ENCODE data around the gene PI4KB.
"Not testable (repeated sequence)": the region's sequence is repeated elsewhere in the genome, so short reads cannot be mapped to it uniquely, and the experiment has no call there.

Gene PI4KB

DNA sequence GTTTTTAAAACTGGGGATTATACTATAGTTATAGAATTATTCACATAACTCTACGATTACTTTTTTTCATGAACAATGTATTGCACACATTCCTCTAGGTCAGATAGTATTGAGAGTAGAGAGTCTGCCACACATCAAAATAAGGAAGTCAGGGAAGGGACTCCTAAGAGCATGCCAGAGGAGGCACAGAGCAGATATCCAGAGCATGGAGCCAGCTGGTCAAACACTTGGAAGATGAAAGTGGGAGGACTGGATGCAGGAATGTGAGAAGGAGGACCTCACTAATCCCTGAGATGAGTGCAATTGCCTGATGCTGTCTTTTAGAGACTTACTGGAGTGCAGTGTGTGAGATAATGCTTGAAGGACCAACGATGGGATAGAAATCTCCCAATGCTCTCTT, 29.5 kb upstream of the PI4KB start:
- TF ChIP-seq, protein P1, sequence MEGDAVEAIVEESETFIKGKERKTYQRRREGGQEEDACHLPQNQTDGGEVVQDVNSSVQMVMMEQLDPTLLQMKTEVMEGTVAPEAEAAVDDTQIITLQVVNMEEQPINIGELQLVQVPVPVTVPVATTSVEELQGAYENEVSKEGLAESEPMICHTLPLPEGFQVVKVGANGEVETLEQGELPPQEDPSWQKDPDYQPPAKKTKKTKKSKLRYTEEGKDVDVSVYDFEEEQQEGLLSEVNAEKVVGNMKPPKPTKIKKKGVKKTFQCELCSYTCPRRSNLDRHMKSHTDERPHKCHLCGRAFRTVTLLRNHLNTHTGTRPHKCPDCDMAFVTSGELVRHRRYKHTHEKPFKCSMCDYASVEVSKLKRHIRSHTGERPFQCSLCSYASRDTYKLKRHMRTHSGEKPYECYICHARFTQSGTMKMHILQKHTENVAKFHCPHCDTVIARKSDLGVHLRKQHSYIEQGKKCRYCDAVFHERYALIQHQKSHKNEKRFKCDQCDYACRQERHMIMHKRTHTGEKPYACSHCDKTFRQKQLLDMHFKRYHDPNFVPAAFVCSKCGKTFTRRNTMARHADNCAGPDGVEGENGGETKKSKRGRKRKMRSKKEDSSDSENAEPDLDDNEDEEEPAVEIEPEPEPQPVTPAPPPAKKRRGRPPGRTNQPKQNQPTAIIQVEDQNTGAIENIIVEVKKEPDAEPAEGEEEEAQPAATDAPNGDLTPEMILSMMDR (IDR thresholded peaks at IDR 0.05; ENCODE audit: low read depth, low read length), result no peak
- no peak overlapping the region for H3K4me3 ChIP-seq (ENCODE audit: low read depth, low read length)

DNA sequence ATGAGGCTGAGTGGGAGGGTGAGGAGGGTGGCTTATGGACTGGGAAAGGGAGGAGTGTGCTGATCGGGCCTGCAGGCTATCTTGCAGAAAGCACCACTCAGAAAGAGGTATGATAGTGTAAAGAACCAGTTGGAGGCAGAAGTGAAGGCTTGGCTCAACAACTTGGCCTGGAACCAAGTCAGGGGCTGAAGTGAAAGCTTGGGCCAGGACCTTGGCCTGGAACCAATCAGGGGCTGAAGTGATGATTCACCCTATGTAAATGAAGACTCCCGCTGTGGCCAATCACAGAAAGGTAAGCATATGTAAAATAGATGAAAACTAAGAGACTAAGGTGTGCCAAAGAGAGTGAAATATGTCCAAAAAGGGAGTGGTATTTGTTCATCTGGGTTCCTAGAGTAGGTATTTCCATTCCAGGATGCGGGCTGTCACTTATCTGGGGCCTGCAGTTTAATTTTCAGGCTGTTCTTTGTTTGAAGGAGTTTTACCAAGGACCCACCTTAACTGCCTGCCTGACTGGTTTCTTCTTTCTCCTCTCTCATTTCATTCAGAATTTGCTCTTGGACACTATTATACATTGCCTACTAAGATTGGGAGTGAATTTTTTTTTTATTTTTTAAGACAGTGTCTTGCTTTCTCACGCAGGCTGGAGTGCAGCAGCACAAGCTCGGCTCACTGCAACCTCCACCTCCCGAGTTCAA, 25.0 kb upstream of the PI4KB start:
- no peak overlapping the region for H3K4me3 ChIP-seq (ENCODE audit: low read depth, low read length)

DNA sequence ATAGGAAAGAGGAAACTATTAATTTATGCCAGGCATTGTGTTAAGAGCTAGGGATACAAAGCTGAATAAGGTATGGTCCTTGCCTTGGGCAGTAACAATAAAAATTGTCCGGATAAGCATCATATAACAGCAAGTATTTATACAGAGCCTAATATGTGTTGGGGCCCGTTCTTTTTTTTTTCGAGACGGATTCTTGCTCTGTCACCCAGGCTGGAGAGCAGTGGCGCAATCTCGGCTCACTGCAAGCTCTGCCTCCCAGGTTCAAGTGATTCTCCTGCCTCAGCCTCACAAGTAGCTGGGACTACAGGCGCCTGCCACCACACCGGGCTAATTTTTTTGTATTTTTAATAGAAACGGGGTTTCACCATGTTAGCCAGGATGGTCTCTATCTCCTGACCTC, 23.1 kb upstream of the PI4KB start:
- H3K4me3 ChIP-seq (ENCODE audit: low read depth, low read length), result not testable (repeated sequence)

More for the DNA sequence above, 25.0 kb upstream of the PI4KB start:
- TF ChIP-seq, protein P1 (IDR thresholded peaks at IDR 0.05; ENCODE audit: low read depth, low read length), result no peak

DNA sequence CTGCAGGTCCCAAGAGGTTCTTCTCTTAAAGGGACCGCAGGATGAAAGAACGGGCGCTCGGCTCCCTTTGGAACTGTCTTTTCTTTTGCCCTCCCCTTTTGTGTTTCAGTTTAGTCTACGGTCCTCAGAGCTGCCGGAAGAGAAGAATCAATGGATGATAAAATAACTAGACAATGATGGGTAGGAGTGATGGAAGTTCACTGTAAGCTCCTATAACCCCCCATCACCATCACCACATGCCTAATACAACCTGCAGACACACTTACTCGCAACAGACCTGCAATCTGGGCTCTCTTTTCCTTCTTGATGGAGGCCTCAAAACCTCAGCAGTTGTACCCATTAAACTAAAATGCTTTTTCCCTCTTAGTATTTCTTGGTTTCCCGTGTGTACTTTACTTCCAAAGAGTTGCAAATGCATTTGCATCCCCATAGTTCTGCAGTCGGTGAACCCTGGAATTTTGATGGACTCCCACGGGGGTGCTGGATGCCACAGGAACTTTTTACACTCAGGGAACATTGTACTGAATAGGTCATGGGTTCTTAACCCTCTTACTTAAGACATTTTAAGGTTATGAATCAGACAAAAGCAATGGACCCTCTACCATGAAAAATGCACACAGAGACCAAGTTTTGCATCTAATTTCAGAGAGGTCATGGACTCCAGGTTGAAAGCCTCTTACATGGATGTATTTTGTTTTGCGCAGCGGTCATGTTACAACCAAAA, 20.5 kb upstream of the PI4KB start:
- peak overlapping the region; percentile 83 for H3K4me3 ChIP-seq (ENCODE audit: low read depth, low read length)

DNA sequence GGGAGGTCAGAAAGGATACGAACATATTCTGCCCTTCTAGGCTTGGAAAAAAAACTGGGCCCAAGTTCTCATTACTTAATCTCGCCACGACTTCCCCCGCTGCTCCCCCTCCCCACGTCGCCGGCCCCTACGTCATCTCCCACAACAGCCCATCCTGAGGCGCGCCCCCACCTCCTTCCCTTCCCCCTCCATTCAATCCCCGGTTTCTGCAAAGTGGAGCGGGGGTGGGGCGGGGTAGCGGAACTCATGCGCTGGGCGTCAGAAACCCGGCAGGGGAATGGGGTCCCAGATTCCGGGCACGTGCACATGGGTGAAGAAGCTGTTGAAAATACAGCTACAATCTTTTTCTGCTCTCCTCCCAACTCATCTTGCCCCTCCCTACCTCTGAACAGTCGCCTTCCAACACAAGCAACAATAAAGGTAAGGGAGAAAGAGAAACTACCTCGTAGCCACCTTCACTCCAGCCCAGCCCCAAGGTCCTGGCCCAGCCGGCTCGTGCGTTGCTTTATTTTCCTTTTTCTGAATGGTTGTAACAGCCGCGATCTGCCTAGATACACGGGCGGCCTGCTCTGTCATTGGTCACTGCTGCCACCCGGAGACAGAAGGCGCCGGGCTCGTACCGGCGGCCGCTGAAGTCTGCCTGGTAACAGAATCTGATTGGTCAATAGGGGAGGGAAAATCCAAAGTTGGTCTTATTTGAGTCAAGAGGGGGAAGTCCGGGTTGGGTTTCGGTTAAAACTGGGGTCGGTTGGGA, 19.7 kb upstream of the PI4KB start, which contains the start of gene RFX5:
Gene RFX5 (minus strand): TSS at position 484 of the 754 bp plus-strand sequence. CDS start 932 bp downstream, outside the sequence.
- peak within 1 kb of the TSS; percentile 83 for H3K4me3 ChIP-seq (ENCODE audit: low read depth, low read length)
- TF ChIP-seq, protein P1 (IDR thresholded peaks at IDR 0.05; ENCODE audit: low read depth, low read length), result no peak

More for the DNA sequence above, 20.5 kb upstream of the PI4KB start:
- TF ChIP-seq, protein P1 (IDR thresholded peaks at IDR 0.05; ENCODE audit: low read depth, low read length), result no peak

DNA sequence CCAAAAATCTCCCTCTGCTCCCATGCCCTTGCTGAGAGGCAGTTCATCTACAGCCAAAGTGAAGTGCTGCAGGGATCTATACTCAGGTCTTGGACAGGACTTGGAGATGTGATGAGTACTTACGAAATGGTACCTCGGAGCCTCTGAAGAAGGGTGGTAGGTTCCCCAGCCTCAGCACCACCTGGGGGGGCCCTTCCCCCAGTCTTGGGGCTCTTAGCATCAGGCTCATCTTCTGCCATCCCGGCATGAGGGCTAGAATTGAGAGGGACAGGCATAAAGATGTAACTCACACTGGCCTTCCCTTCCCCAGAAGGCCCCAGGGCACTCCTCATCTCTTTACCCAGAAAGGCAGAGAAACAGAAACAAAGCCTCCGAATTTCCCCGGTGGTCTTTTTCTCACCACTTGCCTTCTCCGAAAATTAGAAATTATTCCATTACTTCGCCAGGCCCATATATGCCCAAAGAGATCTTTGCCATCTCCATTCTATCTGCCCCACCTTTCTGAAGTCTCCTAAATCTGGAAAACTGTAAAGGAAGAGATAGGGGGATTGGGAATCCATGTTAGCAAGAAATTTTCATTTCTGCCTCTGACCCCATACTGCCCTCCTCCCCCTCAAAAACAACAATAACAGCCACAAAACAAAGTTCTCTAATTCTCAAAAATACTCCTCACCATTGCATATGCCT, 19.0 kb upstream of the PI4KB start:
- TF ChIP-seq, protein P1 (IDR thresholded peaks at IDR 0.05; ENCODE audit: low read depth, low read length), result no peak
- H3K4me3 ChIP-seq (ENCODE audit: low read depth, low read length), result peak overlapping the region; percentile 83

DNA sequence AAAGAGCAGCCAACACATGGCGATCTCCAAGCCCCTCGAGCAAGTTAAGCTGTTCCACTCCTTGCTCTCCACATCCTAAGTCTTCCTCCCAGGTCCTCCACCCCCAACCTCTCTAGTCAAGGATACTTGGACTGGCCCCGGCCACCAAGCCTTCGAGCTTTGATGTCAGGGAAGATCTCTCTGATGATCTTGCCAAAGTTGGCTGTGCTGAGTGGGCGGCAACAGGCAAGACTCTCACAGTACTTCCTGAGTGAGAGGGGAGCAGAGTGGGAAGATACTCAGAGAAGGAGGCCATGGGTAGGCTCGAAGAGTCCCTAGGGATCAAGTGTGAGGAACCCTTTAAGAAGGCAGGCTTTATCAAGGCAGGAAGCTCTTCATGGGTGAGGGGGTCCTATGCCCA, 17.1 kb upstream of the PI4KB start:
- TF ChIP-seq, protein P1 (IDR thresholded peaks at IDR 0.05; ENCODE audit: low read depth, low read length), result no peak
- no peak overlapping the region for H3K4me3 ChIP-seq (ENCODE audit: low read depth, low read length)
